SH-SY5Y (cell line): Measurements from ENCODE around the gene EGFL8.

Experiments used
- GATA2 ChIP-seq: IDR thresholded peaks from 2 replicates; pipeline ENCODE4 v1.6.1; 2011; ENCODE audit warnings: mild to moderate bottlenecking, low read depth, low read length
- GATA3 ChIP-seq: IDR thresholded peaks from 2 replicates; pipeline ENCODE4 v1.6.1; 2011; ENCODE audit warnings: low read depth, mild to moderate bottlenecking, low read length, moderate library complexity

GRCh38 chr6:32214126-32214525 lies 49.7 kb downstream of the EGFL8 start:
- TF ChIP-seq GATA3 = no peak
- no peak for TF ChIP-seq GATA2
